Measurements from ENCODE around the gene BEST1. TPM values are rescaled to one million over a fixed set of nuclear protein-coding genes. Genes with fewer than 3 reads are reported as not detected.
A peak's percentile ranks its signal among the peaks of the same experiment; 100 is the strongest.

BEST1 gene
- total RNA-seq, 5 donors from 2014 or later (not counting 1 experiment from before 2014, with no cell fraction given): 0.07 to 0.23 (median 0.13) TPM; not detected in 2

GRCh38 chr11:61967924-61968757 is 18.0 kb downstream of the BEST1 start:
- peak overlapping the region; percentile 85 to 100 for H3K4me3 ChIP-seq (ENCODE audit: control insufficient read depth in 1 of 2, extremely low read depth in 1 of 2, low read length in 1 of 2)
- DNase-seq (peak in 15 of 35 experiments; percentile 17 to 56 (median 40)), ATAC-seq (replicated peaks in 1 of 4) (peak in 3 of 4 experiments; percentile 2 to 10 (median 6))
- no peaks in the 10 kb centered on the region for H3K9me3 Mint-ChIP-seq
- H3K27ac ChIP-seq (ENCODE audit: low read length): peak overlapping the region; percentile 91
- CTCF ChIA-PET: interaction anchor here (0.7 to 6.5 kb wide), 10 partner anchors 8 to 140 kb away, joined by 3 to 36 read pairs (median 4); partner anchors contain the start of gene BEST1 (in 1 of the 2)
- peaks cover 29% of the 10 kb centered on the region for H3K36me3 Mint-ChIP-seq
- peak overlapping the region; percentile 88 to 97 for H3K27ac Mint-ChIP-seq
- peak overlapping the region; percentile 93 to 94 (median 94) for H3K4me3 Mint-ChIP-seq
- no peaks in the 10 kb centered on the region for H3K27me3 ChIP-seq (replicated peaks in 1 of 2; ENCODE audit: control insufficient read depth in 2 of 2, extremely low read depth in 1 of 2, insufficient read depth in 2 of 2, low read length in 1 of 2)
- POLR2A ChIA-PET: interaction anchor here (0.5 to 5.4 kb wide), 14 partner anchors 21 to 683 kb away, joined by 3 to 84 read pairs (median 4); no protein-coding TSS in a partner anchor
- 13% methylated on average over 49 of the region's 53 CpGs for WGBS (ENCODE audit: insufficient coverage)
- H3K4me1 ChIP-seq (ENCODE audit: control insufficient read depth in 1 of 2, extremely low read depth in 1 of 2, insufficient read depth in 2 of 2, low read length in 2 of 2): peaks cover 31 to 50% of the 10 kb centered on the region in 2 experiments
- peaks cover 60 to 72% (median 65%) of the 10 kb centered on the region in 3 donors for H3K4me1 Mint-ChIP-seq
- H3K9me3 ChIP-seq: no peaks in the 10 kb centered on the region
- peaks cover 4 to 19% of the 10 kb centered on the region in 2 donors for H3K36me3 ChIP-seq (ENCODE audit: control insufficient read depth in 2 of 2, extremely low read depth in 1 of 2, insufficient read depth in 1 of 2, low read length in 1 of 2)
- no peaks in the 10 kb centered on the region for H3K27me3 Mint-ChIP-seq

GRCh38 chr11:61968758-61969390 is 18.7 kb downstream of the BEST1 start:
- Histone ChIP-seq H3K4me1 (ENCODE audit: control insufficient read depth in 1 of 2, extremely low read depth in 1 of 2, insufficient read depth in 2 of 2, low read length in 2 of 2) (peaks cover 27 to 43% of the 10 kb centered on the region in 2 experiments), H3K9me3 (no peaks in the 10 kb centered on the region), H3K27me3 (replicated peaks in 1 of 2; ENCODE audit: control insufficient read depth in 2 of 2, extremely low read depth in 1 of 2, insufficient read depth in 2 of 2, low read length in 1 of 2) (no peaks in the 10 kb centered on the region), H3K27ac (ENCODE audit: low read length) (peak overlapping the region; percentile 91), H3K36me3 (ENCODE audit: control insufficient read depth in 2 of 2, extremely low read depth in 1 of 2, insufficient read depth in 1 of 2, low read length in 1 of 2) (peaks cover under 1 to 16% of the 10 kb centered on the region in 2 donors), H3K4me3 (ENCODE audit: control insufficient read depth in 1 of 2, extremely low read depth in 1 of 2, low read length in 1 of 2) (peak overlapping the region in 1 of 2 donors; percentile 85)
- Mint-ChIP-seq H3K4me1 (peaks cover 58 to 69% (median 58%) of the 10 kb centered on the region in 3 donors), H3K9me3 (no peaks in the 10 kb centered on the region), H3K27ac (peak overlapping the region; percentile 56 to 97), H3K36me3 (peaks cover 22% of the 10 kb centered on the region), H3K4me3 (peak overlapping the region; percentile 93 to 94 (median 94)), H3K27me3 (no peaks in the 10 kb centered on the region)
- DNase-seq (no peak), ATAC-seq (replicated peaks in 1 of 4) (no peak)
- ChIA-PET CTCF (interaction anchor here (1.0 to 6.5 kb wide), 8 partner anchors 8 to 139 kb away, joined by 3 to 36 read pairs (median 4); no protein-coding TSS in a partner anchor), POLR2A (interaction anchor here (0.5 to 5.4 kb wide), 7 partner anchors 22 to 1713 kb away, joined by 3 to 84 read pairs (median 3); partner anchors contain the start of gene RTN3 (in 1 of the 2))
- 88% methylated on average over 4 of the region's 16 CpGs for WGBS (ENCODE audit: insufficient coverage)

- Histone ChIP-seq H3K27me3 (replicated peaks in 1 of 2; ENCODE audit: control insufficient read depth in 2 of 2, extremely low read depth in 1 of 2, insufficient read depth in 2 of 2, low read length in 1 of 2) (no peaks in the 10 kb centered on the region), H3K4me1 (ENCODE audit: control insufficient read depth in 1 of 2, extremely low read depth in 1 of 2, insufficient read depth in 2 of 2, low read length in 2 of 2) (peaks cover 22 to 40% of the 10 kb centered on the region in 2 experiments), H3K4me3 (ENCODE audit: control insufficient read depth in 1 of 2, extremely low read depth in 1 of 2, low read length in 1 of 2) (no peak overlapping the region), H3K36me3 (ENCODE audit: control insufficient read depth in 2 of 2, extremely low read depth in 1 of 2, insufficient read depth in 1 of 2, low read length in 1 of 2) (peaks cover 0 to 11% of the 10 kb centered on the region in 2 donors), H3K27ac (ENCODE audit: low read length) (no peak overlapping the region), H3K9me3 (no peaks in the 10 kb centered on the region)
- WGBS (ENCODE audit: insufficient coverage): 100% methylated on average over 4 of the region's 7 CpGs
- H3K36me3 Mint-ChIP-seq: peaks cover 17% of the 10 kb centered on the region
- no peaks in the 10 kb centered on the region for H3K27me3 Mint-ChIP-seq
- peak overlapping the region; percentile 23 to 27 for H3K27ac Mint-ChIP-seq
- ATAC-seq (replicated peaks in 1 of 4) (no peak), DNase-seq (no peak)
- H3K4me1 Mint-ChIP-seq: peaks cover 53 to 64% (median 53%) of the 10 kb centered on the region in 3 donors
- H3K9me3 Mint-ChIP-seq: no peaks in the 10 kb centered on the region
- peak overlapping the region; percentile 39 to 93 (median 52) for H3K4me3 Mint-ChIP-seq
- ChIA-PET POLR2A (interaction anchor here (0.5 to 2.3 kb wide), 4 partner anchors 38 to 1712 kb away, joined by 3 to 13 read pairs (median 3); partner anchors contain the start of gene RTN3 (in 1 of the 2)), CTCF (interaction anchor here (0.7 to 6.5 kb wide), 9 partner anchors 8 to 118 kb away, joined by 3 to 36 read pairs (median 4); no protein-coding TSS in a partner anchor)
These were observed 19.2 kb downstream of the BEST1 start for GRCh38 chr11:61969391-61969758.

GRCh38 chr11:61969838-61970662 is 19.9 kb downstream of the BEST1 start:
- DNase-seq (no peak), ATAC-seq (replicated peaks in 1 of 4) (no peak)
- Histone ChIP-seq H3K9me3 (no peaks in the 10 kb centered on the region), H3K27ac (ENCODE audit: low read length) (no peak overlapping the region), H3K36me3 (ENCODE audit: control insufficient read depth in 2 of 2, extremely low read depth in 1 of 2, insufficient read depth in 1 of 2, low read length in 1 of 2) (peaks cover 0 to 5% of the 10 kb centered on the region in 2 donors), H3K4me1 (ENCODE audit: control insufficient read depth in 1 of 2, extremely low read depth in 1 of 2, insufficient read depth in 2 of 2, low read length in 2 of 2) (peaks cover 19 to 38% of the 10 kb centered on the region in 2 experiments), H3K4me3 (ENCODE audit: control insufficient read depth in 1 of 2, extremely low read depth in 1 of 2, low read length in 1 of 2) (no peak overlapping the region), H3K27me3 (replicated peaks in 1 of 2; ENCODE audit: control insufficient read depth in 2 of 2, extremely low read depth in 1 of 2, insufficient read depth in 2 of 2, low read length in 1 of 2) (no peaks in the 10 kb centered on the region)
- Mint-ChIP-seq H3K36me3 (peaks cover 10% of the 10 kb centered on the region), H3K4me1 (peaks cover 46 to 57% (median 46%) of the 10 kb centered on the region in 3 donors), H3K27ac (peak overlapping the region; percentile 27 to 52), H3K9me3 (no peaks in the 10 kb centered on the region), H3K27me3 (no peaks in the 10 kb centered on the region), H3K4me3 (peak overlapping the region in 1 of 3 donors; percentile 93)
- POLR2A ChIA-PET: interaction anchor here (1.1 to 2.3 kb wide), 3 partner anchors 55 to 111 kb away, joined by 3 to 13 read pairs (median 5); no protein-coding TSS in a partner anchor
- CTCF ChIA-PET: interaction anchor here (0.6 to 1.3 kb wide), 6 partner anchors 55 to 226 kb away, joined by 3 to 4 read pairs (median 3); no protein-coding TSS in a partner anchor
- whole genome bisulfite sequencing (ENCODE audit: insufficient coverage): 100% methylated on average over 2 of the region's 2 CpGs

GRCh38 chr11:61971248-61972111 is 21.3 kb downstream of the BEST1 start:
- Mint-ChIP-seq H3K4me3 (no peak overlapping the region), H3K27ac (peak overlapping the region in 1 of 2 donors; percentile 49), H3K36me3 (peaks cover 3% of the 10 kb centered on the region), H3K9me3 (no peaks in the 10 kb centered on the region), H3K4me1 (peaks cover 35 to 48% (median 37%) of the 10 kb centered on the region in 3 donors), H3K27me3 (no peaks in the 10 kb centered on the region)
- ATAC-seq (replicated peaks in 1 of 4) (no peak), DNase-seq (peak in 24 of 35 experiments; percentile 29 to 69 (median 40))
- POLR2A ChIA-PET: interaction anchor here (0.6 to 1.6 kb wide), 4 partner anchors 9 to 1059 kb away, joined by 3 to 7 read pairs (median 4); no protein-coding TSS in a partner anchor
- WGBS (ENCODE audit: insufficient coverage): 84% methylated on average over 7 of the region's 16 CpGs
- no peaks in the 10 kb centered on the region for H3K9me3 ChIP-seq
- no peak overlapping the region for H3K4me3 ChIP-seq (ENCODE audit: control insufficient read depth in 1 of 2, extremely low read depth in 1 of 2, low read length in 1 of 2)
- no peaks in the 10 kb centered on the region for H3K36me3 ChIP-seq (ENCODE audit: control insufficient read depth in 2 of 2, extremely low read depth in 1 of 2, insufficient read depth in 1 of 2, low read length in 1 of 2)
- H3K27ac ChIP-seq (ENCODE audit: low read length): no peak overlapping the region
- CTCF ChIA-PET: interaction anchor here (0.6 to 1.0 kb wide), 2 partner anchors 174 to 228 kb away, joined by 3 to 4 read pairs; no protein-coding TSS in a partner anchor
- peaks cover 9 to 27% of the 10 kb centered on the region in 2 experiments for H3K4me1 ChIP-seq (ENCODE audit: control insufficient read depth in 1 of 2, extremely low read depth in 1 of 2, insufficient read depth in 2 of 2, low read length in 2 of 2)
- H3K27me3 ChIP-seq (replicated peaks in 1 of 2; ENCODE audit: control insufficient read depth in 2 of 2, extremely low read depth in 1 of 2, insufficient read depth in 2 of 2, low read length in 1 of 2): no peaks in the 10 kb centered on the region
